Activated CD4-positive, alpha-beta T cell treated with anti-CD3 and anti-CD28 coated beads for 36 hours (primary cell): Measurements from ENCODE around the gene TBC1D10A. TPM values are rescaled to one million over a fixed set of nuclear protein-coding genes. Genes with fewer than 3 reads are reported as not detected.

Experiments
- ATAC-seq: fragments of 200-7000 bp; cut with Tn5 transposase; one replicate; pipeline ENCODE4 v1.10.0; 2021; ENCODE audit warnings: mild to moderate bottlenecking, moderate library complexity
- CTCF ChIA-PET: fragments of 350-600 bp; sonication (Branson Sonifier 250); formaldehyde crosslinking; loops from one replicate; lab custom pipeline; 2021; ENCODE audit warnings: antibody characterized with exemption; lab: Charles Lee
- POLR2A ChIA-PET: fragments of 350-600 bp; sonication (Branson Sonifier 250); formaldehyde crosslinking; loops from one replicate; lab custom pipeline; 2021; ENCODE audit warnings: antibody characterized with exemption, inconsistent platforms; lab: Charles Lee
- DNase-seq: peaks from one replicate; pipeline ENCODE4 v3.0.0-alpha.2; 2020
- H3K27ac Mint-ChIP-seq: one replicate; pipeline ENCODE4 v1.8.0; 2021; ENCODE audit warnings: mixed read lengths
- H3K27me3 Mint-ChIP-seq: one replicate; pipeline ENCODE4 v1.8.0; 2021; ENCODE audit warnings: mixed read lengths
- H3K36me3 Mint-ChIP-seq: one replicate; pipeline ENCODE4 v1.8.0; 2021; ENCODE audit warnings: low read depth, mixed read lengths
- H3K4me1 Mint-ChIP-seq: one replicate; pipeline ENCODE4 v1.8.0; 2021; ENCODE audit warnings: mixed read lengths
- H3K4me3 Mint-ChIP-seq: one replicate; pipeline ENCODE4 v1.8.0; 2021; ENCODE audit warnings: mild to moderate bottlenecking, moderate library complexity, mixed read lengths
- H3K9me3 Mint-ChIP-seq: one replicate; pipeline ENCODE4 v1.8.0; 2021; ENCODE audit warnings: low read depth, mixed read lengths
- intact Hi-C, 2 experiments: fragments of 100-400 bp; cut with DNase I in 1 of 2; cut with micrococcal nuclease in 1 of 2; formaldehyde crosslinking; loops; one replicate each; pipeline versions ENCODE4 v1.14.2 to v1.15.1; 2022 to 2024; cut with DNase I, micrococcal nuclease
- total RNA-seq, 2 experiments: library from RNA; stranded (reverse); gene quantifications; one replicate each; pipeline ENCODE4 v1.2.3, GENCODE V29; 2021

Gene TBC1D10A
- total RNA-seq, 2 experiments from 2014 or later, result 20.1 to 21.6 TPM

DNA sequence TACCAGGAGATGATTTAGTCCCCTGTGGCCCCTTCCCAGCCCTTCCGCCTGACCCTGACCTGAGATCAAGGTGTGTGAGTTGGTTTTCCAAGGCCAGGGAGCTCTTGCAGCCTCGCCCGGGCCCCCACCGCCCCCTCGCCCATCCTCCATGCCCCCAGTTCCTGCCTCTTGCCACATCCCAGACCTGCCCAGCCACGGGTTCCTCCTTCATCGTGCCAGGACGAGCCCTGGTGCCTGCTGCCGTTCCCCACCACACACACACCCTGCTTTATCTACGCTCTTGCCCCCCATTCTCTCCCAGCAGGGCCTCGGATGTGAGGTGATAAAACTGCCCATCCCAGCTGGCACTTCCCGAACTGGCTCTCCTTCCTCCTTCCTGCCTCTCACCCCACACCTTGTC lies 78.8 kb downstream of the TBC1D10A start:
- CTCF ChIA-PET, result interaction anchor here (0.7 to 1.3 kb wide), 2 partner anchors 40 to 140 kb away, joined by 3 to 6 read pairs; no protein-coding TSS in a partner anchor
- Mint-ChIP-seq H3K27ac (peak overlapping the region; percentile 89), H3K4me1 (peaks cover 61% of the 10 kb centered on the region), H3K9me3 (no peaks in the 10 kb centered on the region), H3K36me3 (peaks cover 30% of the 10 kb centered on the region), H3K27me3 (no peaks in the 10 kb centered on the region), H3K4me3 (peak overlapping the region; percentile 6)
- POLR2A ChIA-PET, result no interaction called here
- ATAC-seq (no peak), DNase-seq (no peak)
- intact Hi-C loops, result loop anchor here in 1 of 2 experiments (2.0 kb wide), 3 partner anchors 63 to 139 kb away; no protein-coding TSS in a partner anchor

- Mint-ChIP-seq H3K36me3 (peaks cover 34% of the 10 kb centered on the region), H3K9me3 (no peaks in the 10 kb centered on the region), H3K27ac (peak overlapping the region; percentile 89), H3K4me1 (peaks cover 61% of the 10 kb centered on the region), H3K27me3 (no peaks in the 10 kb centered on the region), H3K4me3 (peak overlapping the region; percentile 99)
- CTCF ChIA-PET, result interaction anchor here (0.7 to 1.3 kb wide), 2 partner anchors 40 to 140 kb away, joined by 3 to 6 read pairs; no protein-coding TSS in a partner anchor
- DNase-seq (no peak), ATAC-seq (no peak)
- POLR2A ChIA-PET, result no interaction called here
- intact Hi-C loops, result loop anchor here in 1 of 2 experiments (2.0 kb wide), 3 partner anchors 63 to 139 kb away; no protein-coding TSS in a partner anchor
Measured at GRCh38 chr22:30247561-30247960, 79.2 kb downstream of the TBC1D10A start.

DNA sequence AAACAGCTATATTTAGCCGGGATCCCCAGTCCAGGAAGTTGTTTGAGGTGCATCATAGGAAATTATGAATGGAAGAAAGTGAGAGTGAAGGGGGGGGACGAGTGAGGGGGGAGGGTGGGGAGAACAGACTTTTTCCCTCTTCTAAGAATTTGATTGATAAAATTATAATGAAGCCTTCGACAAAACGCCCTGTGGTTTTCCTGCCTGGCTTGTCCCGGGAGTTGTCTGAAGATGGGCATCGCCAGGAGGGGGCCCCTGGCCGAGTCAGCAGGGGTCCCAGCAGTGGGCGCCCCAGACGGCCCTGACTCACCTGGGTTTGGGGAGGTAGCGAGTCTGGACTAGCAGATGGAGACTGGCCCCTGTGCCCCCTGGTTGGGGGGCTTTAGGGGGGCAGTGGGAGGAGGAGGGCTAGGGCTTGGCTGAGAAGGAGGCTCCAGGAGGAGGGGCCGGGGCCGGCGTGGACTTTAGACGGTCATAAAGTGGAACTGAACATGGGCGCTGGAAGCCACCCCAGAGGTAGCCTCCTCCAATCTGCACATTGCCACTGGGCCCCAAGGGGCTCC lies 79.8 kb downstream of the TBC1D10A start:
- CTCF ChIA-PET, result interaction anchor here (0.7 to 2.0 kb wide), 3 partner anchors 8 to 139 kb away, joined by 3 to 4 read pairs (median 4); no protein-coding TSS in a partner anchor
- peak; percentile 8 for ATAC-seq
- peak overlapping the region; percentile 99 for H3K4me3 Mint-ChIP-seq
- peaks cover 39% of the 10 kb centered on the region for H3K36me3 Mint-ChIP-seq
- H3K9me3 Mint-ChIP-seq, result no peaks in the 10 kb centered on the region
- peak; percentile 41 for DNase-seq
- H3K27me3 Mint-ChIP-seq, result no peaks in the 10 kb centered on the region
- intact Hi-C loops, result loop anchor here (1.0 to 2.0 kb wide), 6 partner anchors 19 to 138 kb away; partner anchors contain the start of gene OSM (in 1 of the 2)
- peaks cover 62% of the 10 kb centered on the region for H3K4me1 Mint-ChIP-seq
- peak overlapping the region; percentile 89 for H3K27ac Mint-ChIP-seq
- POLR2A ChIA-PET, result no interaction called here

GRCh38 chr22:30245985-30246813 lies 80.5 kb downstream of the TBC1D10A start, which contains the start of gene LIF:
LIF (minus strand) TSS chr22:30246759; CDS start chr22:30246695, 64 bp downstream.
- H3K27ac Mint-ChIP-seq, result peak within 1 kb of the TSS; percentile 97
- DNase-seq (peak; percentile 81), ATAC-seq (peak; percentile 65)
- H3K27me3 Mint-ChIP-seq, result no peaks in the 10 kb centered on the region
- peak within 1 kb of the TSS; percentile 99 for H3K4me3 Mint-ChIP-seq
- ChIA-PET POLR2A (interaction anchor here (0.6 kb wide), 2 partner anchors 50 to 60 kb away, joined by 4 to 6 read pairs; no protein-coding TSS in a partner anchor), CTCF (interaction anchor here (0.6 to 2.0 kb wide), 5 partner anchors 9 to 138 kb away, joined by 3 to 5 read pairs (median 4); no protein-coding TSS in a partner anchor)
- H3K9me3 Mint-ChIP-seq, result no peaks in the 10 kb centered on the region
- intact Hi-C loops, result loop anchor here (1.0 to 2.0 kb wide), 6 partner anchors 20 to 137 kb away; partner anchors contain the start of gene OSM (in 1 of the 2)
- peaks cover 44% of the 10 kb centered on the region for H3K36me3 Mint-ChIP-seq
- peaks cover 59% of the 10 kb centered on the region for H3K4me1 Mint-ChIP-seq

GRCh38 chr22:30245181-30245984 lies 81.4 kb downstream of the TBC1D10A start:
- Mint-ChIP-seq H3K36me3 (peaks cover 52% of the 10 kb centered on the region), H3K27me3 (no peaks in the 10 kb centered on the region), H3K4me3 (peak overlapping the region; percentile 99), H3K9me3 (no peaks in the 10 kb centered on the region), H3K4me1 (peaks cover 56% of the 10 kb centered on the region), H3K27ac (peak overlapping the region; percentile 97)
- ChIA-PET CTCF (interaction anchor here (0.6 to 2.0 kb wide), 4 partner anchors 10 to 286 kb away, joined by 3 to 5 read pairs (median 4); no protein-coding TSS in a partner anchor), POLR2A (interaction anchor here (0.6 kb wide), 2 partner anchors 49 to 60 kb away, joined by 4 to 6 read pairs; no protein-coding TSS in a partner anchor)
- DNase-seq (peak; percentile 61), ATAC-seq (peak; percentile 9)
- intact Hi-C loops, result no loop called here

DNA sequence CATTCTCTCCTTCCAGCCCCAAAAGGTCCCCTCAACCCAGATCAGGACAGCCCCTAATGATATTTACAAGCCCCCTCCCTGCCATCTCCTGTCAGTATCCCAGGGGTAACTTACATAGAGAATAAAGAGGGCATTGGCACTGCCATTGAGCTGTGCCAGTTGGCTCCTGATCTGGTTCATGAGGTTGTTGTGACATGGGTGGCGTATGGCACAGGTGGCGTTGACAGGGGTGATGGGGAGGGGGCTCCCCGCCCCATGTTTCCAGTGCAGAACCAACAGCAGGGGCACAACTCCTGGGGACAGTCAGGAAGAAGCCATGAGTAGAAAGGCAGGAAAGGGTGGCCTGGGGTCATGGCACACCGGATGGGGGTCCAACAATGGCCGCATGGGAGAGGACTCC lies 82.1 kb downstream of the TBC1D10A start:
- intact Hi-C loops, result no loop called here
- no peak for DNase-seq
- no peak for ATAC-seq
- peak overlapping the region; percentile 99 for H3K4me3 Mint-ChIP-seq
- peak overlapping the region; percentile 97 for H3K27ac Mint-ChIP-seq
- H3K36me3 Mint-ChIP-seq, result peaks cover 54% of the 10 kb centered on the region
- peaks cover 52% of the 10 kb centered on the region for H3K4me1 Mint-ChIP-seq
- CTCF ChIA-PET, result interaction anchor here (1.3 kb wide), 1 partner anchor 18 kb away, joined by 5 read pairs; no protein-coding TSS in a partner anchor
- no peaks in the 10 kb centered on the region for H3K27me3 Mint-ChIP-seq
- POLR2A ChIA-PET, result no interaction called here
- H3K9me3 Mint-ChIP-seq, result no peaks in the 10 kb centered on the region

- peaks cover 55% of the 10 kb centered on the region for H3K36me3 Mint-ChIP-seq
- ATAC-seq (no peak), DNase-seq (no peak)
- H3K9me3 Mint-ChIP-seq, result no peaks in the 10 kb centered on the region
- H3K27ac Mint-ChIP-seq, result peak overlapping the region; percentile 97
- H3K27me3 Mint-ChIP-seq, result no peaks in the 10 kb centered on the region
- H3K4me3 Mint-ChIP-seq, result peak overlapping the region; percentile 99
- intact Hi-C loops, result no loop called here
- CTCF ChIA-PET, result interaction anchor here (1.0 to 1.7 kb wide), 3 partner anchors 19 to 136 kb away, joined by 3 to 5 read pairs (median 4); no protein-coding TSS in a partner anchor
- POLR2A ChIA-PET, result interaction anchor here (0.6 kb wide), 2 partner anchors 45 to 651 kb away, joined by 3 to 5 read pairs; no protein-coding TSS in a partner anchor
- peaks cover 52% of the 10 kb centered on the region for H3K4me1 Mint-ChIP-seq
Measured at GRCh38 chr22:30244066-30244465, 82.7 kb downstream of the TBC1D10A start.

DNA sequence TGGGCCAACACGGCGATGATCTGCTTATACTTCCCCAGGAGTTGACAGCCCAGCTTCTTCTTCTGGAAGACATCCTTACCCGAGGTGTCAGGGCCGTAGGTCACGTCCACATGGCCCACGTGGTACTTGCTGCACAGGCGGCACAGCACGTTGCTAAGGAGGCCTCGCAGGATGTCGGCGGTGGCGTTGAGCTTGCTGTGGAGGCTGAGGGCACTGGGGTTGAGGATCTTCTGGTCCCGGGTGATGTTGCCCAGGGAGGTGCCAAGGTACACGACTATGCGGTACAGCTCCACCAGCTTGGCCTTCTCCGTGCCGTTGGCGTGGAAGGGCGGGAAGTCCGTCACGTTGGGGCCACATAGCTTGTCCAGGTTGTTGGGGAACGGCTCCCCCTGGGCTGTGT lies 83.1 kb downstream of the TBC1D10A start:
- intact Hi-C loops, result no loop called here
- no peak for DNase-seq
- H3K4me1 Mint-ChIP-seq, result peaks cover 50% of the 10 kb centered on the region

More for the DNA sequence above, 83.1 kb downstream of the TBC1D10A start:
- POLR2A ChIA-PET, result interaction anchor here (0.6 kb wide), 2 partner anchors 45 to 650 kb away, joined by 3 to 5 read pairs; no protein-coding TSS in a partner anchor
- ATAC-seq, result no peak
- Mint-ChIP-seq H3K27ac (peak overlapping the region; percentile 97), H3K4me3 (peak overlapping the region; percentile 99), H3K27me3 (no peaks in the 10 kb centered on the region), H3K36me3 (peaks cover 55% of the 10 kb centered on the region), H3K9me3 (no peaks in the 10 kb centered on the region)
- CTCF ChIA-PET, result interaction anchor here (1.0 to 1.7 kb wide), 3 partner anchors 19 to 135 kb away, joined by 3 to 5 read pairs (median 4); no protein-coding TSS in a partner anchor
